K562 (cell line): ENCODE data around the gene ZNF124. TPM values are rescaled to one million over a fixed set of nuclear protein-coding genes. Genes with fewer than 3 reads are reported as not detected.

Experiments
- ATAC-seq: fragments of 200-7000 bp; cut with Tn5 transposase; 3 replicates; pipeline ENCODE4 v1.9.1; 2020; ENCODE audit warnings: moderate library complexity
- BruUV-seq: library from RNA; stranded (reverse); fragments of 400-500 nt; replicated peaks from 2 replicates; lab custom pipeline; 2021; lab: Mats Ljungman, UMichigan
- CTCF ChIA-PET: fragments of 300-600 bp; formaldehyde crosslinking; extraction: SDS; loops from one replicate; lab custom pipeline; 2021; ENCODE audit warnings: low intra/inter-chr PET ratio; lab: Yijun Ruan, JAX
- POLR2A ChIA-PET: fragments of 300-600, 350-650 bp; sonication (Branson Sonifier 250); formaldehyde crosslinking; extraction: SDS; loops from one replicate; lab custom pipeline; 2021; ENCODE audit warnings: antibody characterized with exemption, inconsistent platforms; lab: Yijun Ruan, JAX
- DNase-seq, 4 experiments: peaks; one replicate each; pipeline versions ENCODE4 v3.0.0 to v3.0.0-alpha.2; 2011 to 2018; ENCODE audit warnings: low spot score in 3 of 4, mixed read lengths in 3 of 4; ENCODE audit errors: extremely low read depth in 1 of 4
- FAIRE-seq: peaks from 2 replicates; lab custom pipeline; 2011; peaks lifted over from hg19 to GRCh38; lab: Jason Lieb, UNC
- H2AFZ ChIP-seq: 2 replicates; pipeline ENCODE4 v1.6.0; 2011; ENCODE audit warnings: low read depth, low read length, control low read depth, inconsistent platforms
- H3K27ac ChIP-seq: fragments of 200-600 bp; 3 replicates; pipeline ENCODE4 v1.8.0; 2011; ENCODE audit warnings: low read depth, mild to moderate bottlenecking, control low read depth, inconsistent platforms, low read length, moderate library complexity, mixed read lengths; ENCODE audit errors: extremely low read depth
- H3K27me3 ChIP-seq, 2 experiments: fragments of 300-600 bp in 1 of 2; 2 replicates in 1 of 2; 3 replicates in 1 of 2; pipeline versions ENCODE4 v1.6.0 to v1.8.0; 2011; ENCODE audit warnings: inconsistent platforms in 2 of 2, low read length in 2 of 2, mild to moderate bottlenecking in 1 of 2, mixed read lengths in 1 of 2, moderate library complexity in 1 of 2; ENCODE audit not compliant: control insufficient read depth in 2 of 2, insufficient read depth in 2 of 2
- H3K36me3 ChIP-seq: fragments of 300-600 bp; 3 replicates; pipeline ENCODE4 v1.8.0; 2011; ENCODE audit warnings: mild to moderate bottlenecking, low read length, inconsistent platforms; ENCODE audit not compliant: control insufficient read depth, insufficient read depth
- H3K4me1 ChIP-seq, 2 experiments: fragments of 200-600 bp in 1 of 2; replicated peaks in 1 of 2; 2 replicates in 1 of 2; 3 replicates in 1 of 2; pipeline versions ENCODE4 v1.5.1 to v1.8.0; 2011; ENCODE audit warnings: inconsistent platforms in 2 of 2, low read length in 2 of 2, mild to moderate bottlenecking in 1 of 2, mixed read lengths in 1 of 2, moderate library complexity in 1 of 2; ENCODE audit not compliant: control insufficient read depth in 2 of 2, insufficient read depth in 2 of 2
- H3K4me2 ChIP-seq: 2 replicates; pipeline ENCODE4 v1.6.1; 2011; ENCODE audit warnings: low read length, control low read depth, inconsistent platforms, mixed read lengths; ENCODE audit not compliant: insufficient read depth
- H3K4me3 ChIP-seq: fragments of 200-600 bp; sonication (generic), shearing (Covaris generic); 2 replicates; pipeline ENCODE4 v1.5.1; 2016; ENCODE audit warnings: control low read depth, inconsistent platforms
- H3K79me2 ChIP-seq: fragments of 200-600 bp; 3 replicates; pipeline ENCODE4 v1.8.0; 2011; ENCODE audit warnings: low read length, inconsistent platforms; ENCODE audit not compliant: control insufficient read depth, insufficient read depth
- H3K9ac ChIP-seq, 2 experiments: 2 replicates each; pipeline versions ENCODE4 v1.6.0 to v1.6.1; 2011; ENCODE audit warnings: low read depth in 2 of 2, low read length in 2 of 2, control low read depth in 1 of 2, inconsistent platforms in 1 of 2, mild to moderate bottlenecking in 1 of 2, mixed read lengths in 1 of 2; ENCODE audit not compliant: insufficient read depth in 1 of 2
- H3K9me1 ChIP-seq: one replicate; pipeline ENCODE4 v1.6.0; 2011; ENCODE audit warnings: inconsistent platforms, mild to moderate bottlenecking, low read length, moderate library complexity; ENCODE audit not compliant: control insufficient read depth, insufficient read depth
- H3K9me3 ChIP-seq: replicated peaks from 2 replicates; pipeline ENCODE4 v1.5.1; 2011; ENCODE audit warnings: low read depth, low read length, inconsistent platforms; ENCODE audit not compliant: control insufficient read depth, insufficient read depth
- H4K20me1 ChIP-seq: replicated peaks from 2 replicates; pipeline ENCODE4 v1.6.1; 2011; ENCODE audit warnings: low read length, inconsistent platforms, mixed read lengths; ENCODE audit not compliant: control insufficient read depth, insufficient read depth
- KLF1 ChIP-seq: fragments of 450-650 bp; IDR thresholded peaks from 2 replicates; pipeline ENCODE4 v1.6.1; 2016; ENCODE audit warnings: missing genetic modification characterization, missing compliant biosample characterization
- RFX5 ChIP-seq: IDR thresholded peaks from 2 replicates; pipeline ENCODE4 v1.6.1; 2011; ENCODE audit warnings: low read depth, mild to moderate bottlenecking, improper control_type of control experiment, low read length
- SMAD4 ChIP-seq: fragments of 250-450 bp; sonication (Bioruptor Pico); conservative IDR thresholded peaks from 2 replicates; pipeline ENCODE4 v1.8.0; 2021; ENCODE audit warnings: inconsistent platforms, mild to moderate bottlenecking, moderate library complexity
- ZNF217 ChIP-seq: sonication (generic); formaldehyde crosslinking; IDR thresholded peaks from 2 replicates; pipeline ENCODE4 v1.8.0; 2022; ENCODE audit warnings: mild to moderate bottlenecking, missing genetic modification reagents
- ZZZ3 ChIP-seq: fragments of 450-650 bp; IDR thresholded peaks from 2 replicates; pipeline ENCODE4 v1.6.1; 2016; ENCODE audit warnings: antibody characterized with exemption, mild to moderate bottlenecking, moderate library complexity
- WGBS: fragments of 100-300 bp; shearing (Covaris generic); methylation state at CpG from one replicate; pipeline ENCODE4 v1.1.6; 2016; ENCODE audit warnings: low coverage, mixed read lengths; ENCODE audit not compliant: insufficient coverage; ENCODE audit errors: missing lambda C conversion rate; 5-methylcytosine and 5-hydroxymethylcytosine counted together
- in situ Hi-C: fragments of 300-500 bp; cut with MboI; formaldehyde crosslinking; loops from 4 replicates; pipeline ENCODE4 v1.15.0; 2018; ENCODE audit warnings: inconsistent platforms, mixed read lengths
- intact Hi-C: fragments of 100-400 bp; cut with micrococcal nuclease; formaldehyde crosslinking; loops from 2 replicates; pipeline ENCODE4 v1.14.2; 2022
- polyA plus RNA-seq, 8 experiments: library from polyadenylated mRNA; depleted of rRNA in 4 of 8; stranded (reverse) in 5 of 8; unstranded in 3 of 8; fragments of >200 nt; fragmentation: Nextera tagmentation in 2 of 8; fragmentation: Illumina TruSeq in 1 of 8; extraction: Ambion mirVana in 2 of 8; extraction: Trizol in 1 of 8; gene quantifications; 2 replicates each; pipeline versions ENCODE4 v1.2.1 to v1.2.3, GENCODE V29; 2011 to 2014; ENCODE audit warnings: inconsistent platforms in 1 of 8, missing spikeins in 1 of 8
- total RNA-seq, 7 experiments: library from RNA; depleted of rRNA in 6 of 7; stranded (reverse); fragments of >200 nt in 6 of 7; fragmentation: Illumina TruSeq in 2 of 7; extraction: Trizol in 2 of 7; gene quantifications; 2 replicates each; pipeline versions ENCODE4 v1.2.1 to v1.2.3, GENCODE V29; 2011 to 2021; ENCODE audit warnings: low replicate concordance in 1 of 7
- TF ChIP-seq, protein P1 (sequence below): fragments of 450-650 bp; IDR thresholded peaks from 2 replicates; pipeline ENCODE4 v1.6.1; 2018; ENCODE audit warnings: mild to moderate bottlenecking, low read depth; ENCODE audit not compliant: partially characterized antibody
- TF ChIP-seq, protein P2 (sequence below): fragments of 250-450 bp; sonication (Bioruptor Pico); IDR thresholded peaks from 2 replicates; pipeline ENCODE4 v1.9.0; 2021; ENCODE audit warnings: mild to moderate bottlenecking, inconsistent platforms
- TF ChIP-seq, protein P3 (sequence below): fragments of 150-350 bp; IDR thresholded peaks from 2 replicates; pipeline ENCODE4 v1.6.1; 2014; ENCODE audit warnings: low read depth, mild to moderate bottlenecking, low read length, borderline replicate concordance

ZNF124 gene
- total and polyA plus RNA-seq, 9 of the 15 experiments (the other 6 are each of a cell fraction or from before 2014, with no cell fraction given), result 7.6 to 71.5 (median 20.2) TPM

DNA sequence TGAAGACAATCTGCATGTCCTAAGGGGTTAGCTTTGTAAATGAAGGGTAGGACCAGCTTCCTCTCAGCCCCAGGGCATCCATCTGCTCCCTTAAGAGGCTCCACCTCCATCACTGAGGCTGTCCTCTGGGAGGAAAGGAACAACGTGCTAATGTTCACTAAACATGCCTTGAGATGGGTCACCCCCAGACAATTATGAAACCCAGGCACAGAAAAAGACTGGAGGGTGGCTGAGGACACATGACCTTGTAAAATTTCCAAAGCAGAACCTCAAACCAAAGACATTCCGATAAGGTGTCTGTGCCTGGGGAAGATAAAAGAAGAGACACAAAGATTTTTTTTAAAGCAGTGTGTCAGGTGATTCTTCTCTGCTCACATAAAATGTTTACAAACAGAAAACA, 37.6 kb upstream of the ZNF124 start (continued):
- TF ChIP-seq, protein P1, sequence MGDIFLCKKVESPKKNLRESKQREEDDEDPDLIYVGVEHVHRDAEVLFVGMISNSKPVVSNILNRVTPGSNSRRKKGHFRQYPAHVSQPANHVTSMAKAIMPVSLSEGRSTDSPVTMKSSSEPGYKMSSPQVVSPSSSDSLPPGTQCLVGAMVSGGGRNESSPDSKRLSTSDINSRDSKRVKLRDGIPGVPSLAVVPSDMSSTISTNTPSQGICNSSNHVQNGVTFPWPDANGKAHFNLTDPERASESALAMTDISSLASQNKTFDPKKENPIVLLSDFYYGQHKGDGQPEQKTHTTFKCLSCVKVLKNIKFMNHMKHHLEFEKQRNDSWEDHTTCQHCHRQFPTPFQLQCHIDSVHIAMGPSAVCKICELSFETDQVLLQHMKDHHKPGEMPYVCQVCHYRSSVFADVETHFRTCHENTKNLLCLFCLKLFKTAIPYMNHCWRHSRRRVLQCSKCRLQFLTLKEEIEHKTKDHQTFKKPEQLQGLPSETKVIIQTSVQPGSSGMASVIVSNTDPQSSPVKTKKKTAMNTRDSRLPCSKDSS, result no peak
- TF ChIP-seq KLF1 (tag) (no peak), SMAD4 (peak; percentile 27; the same call in 1 of the 2 replicates)

DNA sequence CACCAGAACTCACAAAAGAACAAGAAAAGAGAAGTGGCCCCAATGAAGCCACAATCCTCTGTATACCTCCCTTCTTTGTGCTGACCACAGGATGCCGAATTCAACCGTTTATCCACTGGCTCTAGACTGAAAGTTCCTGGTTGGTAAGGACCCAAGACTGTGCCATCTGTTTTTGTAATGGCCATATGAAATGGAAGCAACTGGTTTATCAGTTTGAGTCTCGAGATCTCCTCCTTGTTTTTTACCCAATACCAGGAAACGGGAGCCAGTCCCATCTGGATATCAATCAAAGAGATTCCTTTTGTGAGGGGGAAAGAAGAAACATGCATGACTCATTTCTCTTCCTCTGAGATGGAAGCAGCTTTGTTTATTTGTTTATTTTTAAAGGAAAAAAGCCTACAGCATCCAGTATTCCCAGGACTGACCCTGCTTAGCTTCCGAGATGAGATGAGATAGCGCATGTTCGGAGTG, 32.4 kb upstream of the ZNF124 start:
- Histone ChIP-seq H4K20me1 (0 out of 2 replicates have a peak, but pooled peaks cover 4% of the 10 kb centered on the region), H3K27me3 (no peaks in the 10 kb centered on the region), H3K4me3 (no peak overlapping the region), H3K27ac (no peak overlapping the region; the same call in 2 of the 3 replicates), H3K4me2 (no peak overlapping the region), H3K36me3 (peaks cover 70% of the 10 kb centered on the region), H3K9me3 (no peaks in the 10 kb centered on the region), H2AFZ (no peak overlapping the region), H3K4me1 (peaks cover 4% of the 10 kb centered on the region in 2 experiments; a peak in 3 of 5 replicates), H3K9me1 (peaks cover 5% of the 10 kb centered on the region), H3K79me2 (peaks cover 54% of the 10 kb centered on the region), H3K9ac (no peak overlapping the region)
- TF ChIP-seq, protein P2, sequence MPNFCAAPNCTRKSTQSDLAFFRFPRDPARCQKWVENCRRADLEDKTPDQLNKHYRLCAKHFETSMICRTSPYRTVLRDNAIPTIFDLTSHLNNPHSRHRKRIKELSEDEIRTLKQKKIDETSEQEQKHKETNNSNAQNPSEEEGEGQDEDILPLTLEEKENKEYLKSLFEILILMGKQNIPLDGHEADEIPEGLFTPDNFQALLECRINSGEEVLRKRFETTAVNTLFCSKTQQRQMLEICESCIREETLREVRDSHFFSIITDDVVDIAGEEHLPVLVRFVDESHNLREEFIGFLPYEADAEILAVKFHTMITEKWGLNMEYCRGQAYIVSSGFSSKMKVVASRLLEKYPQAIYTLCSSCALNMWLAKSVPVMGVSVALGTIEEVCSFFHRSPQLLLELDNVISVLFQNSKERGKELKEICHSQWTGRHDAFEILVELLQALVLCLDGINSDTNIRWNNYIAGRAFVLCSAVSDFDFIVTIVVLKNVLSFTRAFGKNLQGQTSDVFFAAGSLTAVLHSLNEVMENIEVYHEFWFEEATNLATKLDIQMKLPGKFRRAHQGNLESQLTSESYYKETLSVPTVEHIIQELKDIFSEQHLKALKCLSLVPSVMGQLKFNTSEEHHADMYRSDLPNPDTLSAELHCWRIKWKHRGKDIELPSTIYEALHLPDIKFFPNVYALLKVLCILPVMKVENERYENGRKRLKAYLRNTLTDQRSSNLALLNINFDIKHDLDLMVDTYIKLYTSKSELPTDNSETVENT (CRISPR knock-in tag), result no peak
- TF ChIP-seq ZZZ3, result no peak
- no peak for TF ChIP-seq ZNF217
- TF ChIP-seq, protein P3, sequence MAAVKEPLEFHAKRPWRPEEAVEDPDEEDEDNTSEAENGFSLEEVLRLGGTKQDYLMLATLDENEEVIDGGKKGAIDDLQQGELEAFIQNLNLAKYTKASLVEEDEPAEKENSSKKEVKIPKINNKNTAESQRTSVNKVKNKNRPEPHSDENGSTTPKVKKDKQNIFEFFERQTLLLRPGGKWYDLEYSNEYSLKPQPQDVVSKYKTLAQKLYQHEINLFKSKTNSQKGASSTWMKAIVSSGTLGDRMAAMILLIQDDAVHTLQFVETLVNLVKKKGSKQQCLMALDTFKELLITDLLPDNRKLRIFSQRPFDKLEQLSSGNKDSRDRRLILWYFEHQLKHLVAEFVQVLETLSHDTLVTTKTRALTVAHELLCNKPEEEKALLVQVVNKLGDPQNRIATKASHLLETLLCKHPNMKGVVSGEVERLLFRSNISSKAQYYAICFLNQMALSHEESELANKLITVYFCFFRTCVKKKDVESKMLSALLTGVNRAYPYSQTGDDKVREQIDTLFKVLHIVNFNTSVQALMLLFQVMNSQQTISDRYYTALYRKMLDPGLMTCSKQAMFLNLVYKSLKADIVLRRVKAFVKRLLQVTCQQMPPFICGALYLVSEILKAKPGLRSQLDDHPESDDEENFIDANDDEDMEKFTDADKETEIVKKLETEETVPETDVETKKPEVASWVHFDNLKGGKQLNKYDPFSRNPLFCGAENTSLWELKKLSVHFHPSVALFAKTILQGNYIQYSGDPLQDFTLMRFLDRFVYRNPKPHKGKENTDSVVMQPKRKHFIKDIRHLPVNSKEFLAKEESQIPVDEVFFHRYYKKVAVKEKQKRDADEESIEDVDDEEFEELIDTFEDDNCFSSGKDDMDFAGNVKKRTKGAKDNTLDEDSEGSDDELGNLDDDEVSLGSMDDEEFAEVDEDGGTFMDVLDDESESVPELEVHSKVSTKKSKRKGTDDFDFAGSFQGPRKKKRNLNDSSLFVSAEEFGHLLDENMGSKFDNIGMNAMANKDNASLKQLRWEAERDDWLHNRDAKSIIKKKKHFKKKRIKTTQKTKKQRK, result no peak
- TF ChIP-seq RFX5, result no peak
- in situ Hi-C loops, result no loop called here
- WGBS, result 87% methylated on average over 7 of the region's 7 CpGs
- intact Hi-C loops, result no loop called here
- CTCF ChIA-PET, result no interaction called here
- no peak for DNase-seq
- POLR2A ChIA-PET, result interaction anchor here (1.0 kb wide), 1 partner anchor 20 kb away, joined by 3 read pairs; no protein-coding TSS in a partner anchor
- no TSS peak for BruUV-seq
- FAIRE-seq, result no peak
- no peak for ATAC-seq
